Measurements from ENCODE around the gene MLLT10. TPM values are rescaled to one million over a fixed set of nuclear protein-coding genes. Genes with fewer than 3 reads are reported as not detected.

Gene MLLT10
- total RNA-seq, 1 donor from 2014 or later: 53.3 TPM

DNA sequence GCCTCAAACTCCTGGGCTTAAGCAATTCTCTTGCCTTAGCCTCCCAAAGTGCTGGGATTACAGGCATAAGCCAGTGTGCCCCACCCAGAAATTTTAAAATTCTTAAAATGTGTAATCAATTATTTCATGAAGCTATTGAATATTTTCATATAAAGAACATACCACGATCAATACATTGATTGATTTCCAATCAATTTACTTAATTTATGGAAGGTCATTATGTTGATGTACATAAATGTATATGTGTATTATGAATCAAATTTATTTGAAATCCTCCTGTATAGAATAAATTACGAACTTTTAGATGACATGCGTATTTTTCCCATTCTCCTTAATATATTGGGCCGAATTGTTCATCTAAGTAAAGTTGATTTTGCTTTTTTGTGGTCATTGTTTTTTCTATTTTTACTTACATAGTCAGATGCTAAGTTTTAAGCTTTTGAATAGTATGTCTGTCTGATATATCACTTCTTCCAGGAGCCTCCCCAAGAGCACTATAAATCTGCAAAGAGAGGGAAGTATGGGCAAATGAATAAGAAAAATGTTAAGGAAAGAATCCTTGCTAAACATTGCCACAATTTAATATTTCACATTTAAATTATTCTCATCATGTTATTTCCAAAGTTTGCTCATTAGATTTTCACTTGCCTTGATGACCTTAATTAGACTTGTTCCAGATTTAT is 43.9 kb upstream of the MLLT10 start:
- H3K27me3 ChIP-seq: no peaks in the 10 kb centered on the region
- peaks cover 15% of the 10 kb centered on the region for H3K4me1 ChIP-seq
- no peak overlapping the region for H3K27ac ChIP-seq
- intact Hi-C loops (cut with DNase I): loop anchor here (5.0 to 10.0 kb wide), 2 partner anchors 208 to 855 kb away; partner anchors contain the start of gene SPAG6
- DNase-seq (ENCODE audit: extremely low spot score in 2 of 2): no peak
- H3K4me3 ChIP-seq: no peak overlapping the region
- no peaks in the 10 kb centered on the region for H3K9me3 ChIP-seq
- TF ChIP-seq POLR2A (IDR thresholded peaks at IDR 0.05) (no peak), CTCF (IDR thresholded peaks at IDR 0.05) (no peak), POLR2AphosphoS5 (IDR thresholded peaks at IDR 0.05; ENCODE audit: insufficient read depth in 1 of 2, low read depth in 1 of 2) (no peak)
- H3K36me3 ChIP-seq: no peaks in the 10 kb centered on the region

GRCh38 chr10:21490711-21491105 is 43.3 kb upstream of the MLLT10 start:
- H3K36me3 ChIP-seq: no peaks in the 10 kb centered on the region
- no peak for DNase-seq (ENCODE audit: extremely low spot score in 2 of 2)
- intact Hi-C loops (cut with DNase I): loop anchor here (5.0 to 10.0 kb wide), 2 partner anchors 208 to 854 kb away; partner anchors contain the start of gene SPAG6
- H3K9me3 ChIP-seq: no peaks in the 10 kb centered on the region
- H3K4me3 ChIP-seq: no peak overlapping the region
- H3K4me1 ChIP-seq: peaks cover 17% of the 10 kb centered on the region
- TF ChIP-seq POLR2A (IDR thresholded peaks at IDR 0.05) (no peak), POLR2AphosphoS5 (IDR thresholded peaks at IDR 0.05; ENCODE audit: insufficient read depth in 1 of 2, low read depth in 1 of 2) (no peak), CTCF (IDR thresholded peaks at IDR 0.05) (no peak)
- H3K27ac ChIP-seq: no peak overlapping the region
- H3K27me3 ChIP-seq: no peaks in the 10 kb centered on the region

DNA sequence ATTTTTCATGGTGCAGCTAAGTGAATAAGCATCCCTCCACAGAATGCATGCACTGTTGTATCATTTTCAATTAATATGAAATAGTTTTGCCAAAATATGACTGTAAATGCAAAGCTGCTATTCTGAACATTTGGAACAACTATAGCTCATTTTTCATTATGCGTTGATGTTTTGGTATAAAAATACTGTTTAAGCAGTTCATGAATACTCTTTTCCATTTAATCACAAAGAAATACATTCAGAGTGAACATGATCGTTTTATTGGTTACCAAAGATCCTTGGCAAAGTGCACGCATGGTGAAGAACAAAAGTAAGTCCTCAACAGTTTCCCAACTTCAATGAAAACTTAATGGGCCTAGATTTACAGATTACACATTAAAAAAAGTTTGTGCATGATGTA is 41.6 kb upstream of the MLLT10 start:
- intact Hi-C loops (cut with DNase I): loop anchor here (5.0 to 10.0 kb wide), 2 partner anchors 210 to 852 kb away; partner anchors contain the start of gene SPAG6
- no peak for TF ChIP-seq CTCF (IDR thresholded peaks at IDR 0.05)
- no peak for TF ChIP-seq POLR2A (IDR thresholded peaks at IDR 0.05)
- no peak for TF ChIP-seq POLR2AphosphoS5 (IDR thresholded peaks at IDR 0.05; ENCODE audit: insufficient read depth in 1 of 2, low read depth in 1 of 2)
- no peaks in the 10 kb centered on the region for H3K36me3 ChIP-seq
- H3K27me3 ChIP-seq: no peaks in the 10 kb centered on the region
- H3K27ac ChIP-seq: no peak overlapping the region
- H3K9me3 ChIP-seq: no peaks in the 10 kb centered on the region
- H3K4me3 ChIP-seq: no peak overlapping the region
- no peak for DNase-seq (ENCODE audit: extremely low spot score in 2 of 2)
- H3K4me1 ChIP-seq: peaks cover 21% of the 10 kb centered on the region

DNA sequence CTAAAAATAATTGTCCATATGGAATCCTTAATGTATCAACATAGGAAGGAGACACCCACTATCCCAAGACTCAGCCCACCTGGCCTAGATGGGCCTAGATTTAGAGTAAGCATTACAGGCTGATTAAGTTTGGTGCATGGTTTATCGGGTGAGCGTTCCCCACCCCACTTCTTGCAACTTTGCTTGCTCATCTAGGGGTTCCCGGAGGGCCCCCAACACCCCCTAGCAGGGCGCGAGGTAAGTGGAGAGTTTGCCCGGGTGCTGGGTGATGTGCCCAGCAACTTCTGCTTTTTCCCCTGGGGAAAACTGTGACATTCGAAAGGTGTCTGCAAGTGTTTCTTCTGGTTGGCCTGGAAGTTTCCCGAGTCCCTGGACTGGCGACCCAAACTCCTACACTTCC is 40.2 kb upstream of the MLLT10 start:
- Histone ChIP-seq H3K4me1 (peaks cover 21% of the 10 kb centered on the region), H3K36me3 (no peaks in the 10 kb centered on the region), H3K27ac (no peak overlapping the region), H3K9me3 (no peaks in the 10 kb centered on the region), H3K4me3 (peak overlapping the region in 1 of 2 donors; percentile 82), H3K27me3 (no peaks in the 10 kb centered on the region)
- TF ChIP-seq POLR2A (IDR thresholded peaks at IDR 0.05) (no peak), POLR2AphosphoS5 (IDR thresholded peaks at IDR 0.05; ENCODE audit: insufficient read depth in 1 of 2, low read depth in 1 of 2) (no peak), CTCF (IDR thresholded peaks at IDR 0.05) (no peak)
- intact Hi-C loops (cut with DNase I): loop anchor here (5.0 to 10.0 kb wide), 2 partner anchors 211 to 851 kb away; partner anchors contain the start of gene SPAG6
- peak in 1 of 2 donors; percentile 77 for DNase-seq (ENCODE audit: extremely low spot score in 2 of 2)

All from vagina (tissue), 2 donors.